Smooth muscle cell (in vitro differentiated cells): Measurements from ENCODE around the gene PHACTR1. TPM values are rescaled to one million over a fixed set of nuclear protein-coding genes. Genes with fewer than 3 reads are reported as not detected.

Experiments used
- DNase-seq: peaks from one replicate; lab custom pipeline; 2025; ENCODE audit not compliant: unreplicated experiment; lab: John Stamatoyannopoulos, UW
- H2AFZ ChIP-seq: fragments of 200-600 bp; sonication (generic); 2 replicates; pipeline ENCODE4 v1.6.0; 2016; ENCODE audit warnings: antibody characterized with exemption, low read depth, mild to moderate bottlenecking
- H3F3A ChIP-seq: fragments of 200-600 bp; sonication (generic); 2 replicates; pipeline ENCODE4 v1.6.0; 2017; ENCODE audit warnings: antibody characterized with exemption, low read depth
- H3K27ac ChIP-seq: fragments of 200-600 bp; sonication (generic); 2 replicates; pipeline ENCODE4 v1.5.1; 2016; ENCODE audit warnings: low read depth, mild to moderate bottlenecking
- H3K27me3 ChIP-seq: fragments of 200-600 bp; sonication (generic); 2 replicates; pipeline ENCODE4 v1.6.1; 2016; ENCODE audit warnings: low read depth, mild to moderate bottlenecking
- H3K36me3 ChIP-seq: fragments of 200-600 bp; sonication (generic); 2 replicates; pipeline ENCODE4 v1.5.1; 2016; ENCODE audit warnings: low read depth
- H3K4me1 ChIP-seq: fragments of 200-600 bp; sonication (generic); 2 replicates; pipeline ENCODE4 v1.5.1; 2016; ENCODE audit warnings: low read depth
- H3K4me2 ChIP-seq: fragments of 200-600 bp; sonication (generic); 2 replicates; pipeline ENCODE4 v1.6.0; 2016; ENCODE audit warnings: mild to moderate bottlenecking
- H3K4me3 ChIP-seq: fragments of 200-600 bp; sonication (generic); 2 replicates; pipeline ENCODE4 v1.5.1; 2016; ENCODE audit warnings: mild to moderate bottlenecking
- H3K79me2 ChIP-seq: fragments of 200-600 bp; sonication (generic); 2 replicates; pipeline ENCODE4 v1.6.0; 2016; ENCODE audit warnings: low read depth, mild to moderate bottlenecking
- H3K9ac ChIP-seq: fragments of 200-600 bp; sonication (generic); 2 replicates; pipeline ENCODE4 v1.6.0; 2016; ENCODE audit warnings: low read depth
- H3K9me3 ChIP-seq: fragments of 200-600 bp; sonication (generic); replicated peaks from 2 replicates; pipeline ENCODE4 v1.5.1; 2016; ENCODE audit warnings: low read depth
- H4K20me1 ChIP-seq: fragments of 200-600 bp; sonication (generic); 2 replicates; pipeline ENCODE4 v1.6.0; 2016; ENCODE audit warnings: low read depth
- CTCF ChIP-seq: fragments of 200-600 bp; sonication (generic); IDR thresholded peaks from 2 replicates; pipeline ENCODE4 v1.5.1; 2017; ENCODE audit warnings: borderline replicate concordance, mild to moderate bottlenecking, antibody characterized with exemption; ENCODE audit not compliant: insufficient read depth, poor library complexity, severe bottlenecking
- WGBS: methylation state at CpG from one replicate; pipeline ENCODE4 v1.1.7; 2016; ENCODE audit warnings: low lambda C conversion rate; 5-methylcytosine and 5-hydroxymethylcytosine counted together
- polyA plus RNA-seq: library from polyadenylated mRNA; unstranded; fragments of >200 nt; fragmentation: Nextera tagmentation; extraction: Ambion mirVana; gene quantifications from 2 replicates; pipeline ENCODE4 v1.2.1, GENCODE V29; 2016
- total RNA-seq: library from RNA; depleted of rRNA; stranded (reverse); fragments of >200 nt; gene quantifications from 2 replicates; pipeline ENCODE4 v1.2.3, GENCODE V29; 2014

Gene PHACTR1
- total and polyA plus RNA-seq, 2 experiments from 2014 or later: 0.09 to 0.67 TPM

GRCh38 chr6:13281686-13282085 lies 565.1 kb downstream of the PHACTR1 start:
- no peak for DNase-seq
- Histone ChIP-seq H3K4me3 (no peak overlapping the region), H3K27me3 (no peaks in the 10 kb centered on the region), H3F3A (no peaks in the 10 kb centered on the region), H3K4me1 (no peaks in the 10 kb centered on the region), H4K20me1 (no peaks in the 10 kb centered on the region), H3K79me2 (no peaks in the 10 kb centered on the region), H3K9me3 (no peaks in the 10 kb centered on the region), H3K4me2 (no peak overlapping the region), H2AFZ (no peak overlapping the region), H3K27ac (no peak overlapping the region), H3K9ac (no peak overlapping the region), H3K36me3 (no peaks in the 10 kb centered on the region)
- 58% methylated on average over 9 of the region's 9 CpGs for WGBS
- no peak for TF ChIP-seq CTCF

DNA sequence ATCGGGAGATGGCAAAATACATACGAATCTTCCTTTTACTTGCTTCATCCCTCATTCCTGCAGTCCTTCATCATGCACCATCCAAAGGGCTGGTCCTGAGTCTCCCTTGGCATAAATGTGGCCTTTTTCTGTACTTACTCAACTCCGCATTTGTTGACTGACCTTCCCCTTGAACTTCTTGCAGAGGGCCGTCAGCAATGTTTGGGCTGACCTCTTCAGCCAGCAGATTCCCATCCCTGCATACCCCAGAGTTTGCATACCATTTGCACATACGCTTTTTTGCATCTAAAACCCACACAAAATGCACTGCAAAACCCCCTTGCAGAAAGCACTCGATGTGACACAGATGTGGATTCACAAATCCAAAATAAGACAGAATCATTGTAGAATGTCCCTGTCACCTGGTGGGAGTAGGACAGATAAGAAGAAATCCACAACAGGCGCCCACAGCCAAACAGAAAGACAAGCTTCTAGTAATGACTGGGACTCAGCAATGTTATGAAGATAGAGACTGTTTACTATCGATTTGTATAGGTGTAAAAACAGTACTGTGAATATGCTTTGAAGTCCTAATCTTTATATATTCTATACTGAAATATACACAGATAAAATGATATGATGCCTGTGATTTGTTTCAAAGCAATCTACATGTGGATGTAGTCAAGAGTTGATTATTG lies 566.0 kb downstream of the PHACTR1 start:
- H3K27me3 ChIP-seq: no peaks in the 10 kb centered on the region
- H2AFZ ChIP-seq: no peak overlapping the region
- no peak for TF ChIP-seq CTCF
- no peaks in the 10 kb centered on the region for H3K4me1 ChIP-seq
- no peaks in the 10 kb centered on the region for H3K36me3 ChIP-seq
- H3F3A ChIP-seq: no peaks in the 10 kb centered on the region
- no peaks in the 10 kb centered on the region for H3K79me2 ChIP-seq
- no peak overlapping the region for H3K4me3 ChIP-seq
- H3K27ac ChIP-seq: no peak overlapping the region
- H3K9ac ChIP-seq: no peak overlapping the region
- no peaks in the 10 kb centered on the region for H4K20me1 ChIP-seq
- H3K4me2 ChIP-seq: no peak overlapping the region
- no peaks in the 10 kb centered on the region for H3K9me3 ChIP-seq
- DNase-seq: no peak
- WGBS: 69% methylated on average over 8 of the region's 8 CpGs

- 74% methylated on average over 14 of the region's 14 CpGs for WGBS
- Histone ChIP-seq H3K4me2 (no peak overlapping the region), H3K79me2 (no peaks in the 10 kb centered on the region), H3K4me3 (no peak overlapping the region), H3K27me3 (no peaks in the 10 kb centered on the region), H2AFZ (no peak overlapping the region), H3K4me1 (no peaks in the 10 kb centered on the region), H3K9ac (no peak overlapping the region), H4K20me1 (no peaks in the 10 kb centered on the region), H3F3A (no peaks in the 10 kb centered on the region), H3K36me3 (no peaks in the 10 kb centered on the region), H3K9me3 (no peaks in the 10 kb centered on the region), H3K27ac (no peak overlapping the region)
- no peak for DNase-seq
- no peak for TF ChIP-seq CTCF
Observed at GRCh38 chr6:13283331-13283730, 566.8 kb downstream of the PHACTR1 start.

DNA sequence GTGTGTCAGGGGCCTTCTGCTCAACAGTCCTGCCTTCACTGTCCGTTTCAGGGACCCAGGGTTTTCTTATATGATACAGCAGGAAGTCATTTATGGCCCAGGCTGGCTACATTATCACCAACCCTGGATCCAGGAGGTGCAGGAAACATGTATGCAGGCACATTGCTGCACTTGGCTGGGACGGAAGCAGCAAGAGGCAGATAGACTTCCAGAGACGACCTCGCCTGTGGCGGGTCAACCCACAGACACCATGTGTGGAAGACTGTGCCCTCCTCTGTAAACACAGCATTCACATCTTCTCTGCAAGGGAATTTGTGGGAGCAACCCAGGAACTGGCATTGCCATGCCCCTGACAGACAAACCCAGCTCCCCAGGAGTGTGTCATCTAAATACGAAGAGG lies 568.1 kb downstream of the PHACTR1 start:
- H4K20me1 ChIP-seq: no peaks in the 10 kb centered on the region
- no peaks in the 10 kb centered on the region for H3K9me3 ChIP-seq
- H3K4me3 ChIP-seq: no peak overlapping the region
- H3F3A ChIP-seq: no peaks in the 10 kb centered on the region
- H3K36me3 ChIP-seq: no peaks in the 10 kb centered on the region
- no peak for TF ChIP-seq CTCF
- H3K4me2 ChIP-seq: no peak overlapping the region
- no peaks in the 10 kb centered on the region for H3K79me2 ChIP-seq
- no peak for DNase-seq
- H3K4me1 ChIP-seq: peaks cover under 1% of the 10 kb centered on the region
- 79% methylated on average over 6 of the region's 6 CpGs for WGBS
- H3K27me3 ChIP-seq: no peaks in the 10 kb centered on the region
- H2AFZ ChIP-seq: no peak overlapping the region
- no peak overlapping the region for H3K27ac ChIP-seq
- no peak overlapping the region for H3K9ac ChIP-seq
